Heart left ventricle (tissue), 13 donors: ENCODE results near the gene TTYH3.

Source experiments
- POLR2A ChIP-seq, 2 donors: fragments of 450-650 bp; IDR thresholded peaks; one replicate each; pipeline ENCODE4 v1.6.1; 2017; ENCODE audit warnings: antibody characterized with exemption in 2 of 2, mild to moderate bottlenecking in 2 of 2, moderate library complexity in 2 of 2
- TF ChIP-seq, protein P1 (sequence below), 12 donors: fragments of 200-600 bp; sonication (generic) in 4 of 12; IDR thresholded peaks; one replicate each; pipeline versions ENCODE4 v1.5.0 to v1.8.0; 2018 to 2022; ENCODE audit warnings: antibody characterized with exemption in 12 of 12, mild to moderate bottlenecking in 5 of 12
- donor health status: ischemic (EF 13 %, LVEDD 7.1; RV severe dilation, severe dysfunction).
- donor health status: DM: no; HTN: yes; CAD: no.
- donor health status: DM: no; HTN: no; CAD: no.
- donor health status: ischemic (EF 25% LVEDD 6.9; RV normal size, moderate dysfunction).
- donor health status: ischemic (EF 25% LVEDD 5.7; RV mildly dilated, moderate dysfunction).
- donor health status: ischemic (EF 35%, LVEDD 5.7; RV mildly dilated, moderate dysfunction).
- donor health status: nonischemic (EF 11% LVEDD 7.7; RV severe dilation, severe dysfunction).
- donor health status: DM: yes; HTN: yes; CAD: no.
- donor health status: PGD.
- donor health status: ischemic (EF 29% LVEDD 5.4; RV normal size, mild dysfunction).
- donor health status: nonischemic (EF 23%, LVEDD 6.1; RV moderate dilation, normal function).

DNA sequence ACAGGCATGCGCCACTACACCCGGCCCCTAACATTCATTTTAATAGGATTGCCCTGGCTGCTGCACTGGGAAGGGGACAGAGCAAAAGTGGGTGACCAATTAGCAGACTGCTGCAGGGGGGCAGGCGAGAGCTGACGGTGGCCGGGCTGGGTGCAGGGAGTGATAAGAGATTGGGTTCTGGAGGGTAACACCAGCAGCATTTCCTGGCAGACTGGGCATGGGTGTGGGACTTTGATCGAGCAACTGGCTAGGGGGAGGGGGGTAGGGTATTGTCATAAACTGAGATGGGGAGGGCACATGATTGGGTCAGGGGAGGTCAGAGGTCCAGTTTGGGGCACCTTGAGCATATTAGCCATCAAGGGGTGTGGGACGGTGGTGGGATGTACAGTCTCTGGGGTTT lies 36.1 kb downstream of the TTYH3 start:
- no peak for TF ChIP-seq POLR2A (IDR thresholded peaks at IDR 0.05)
- TF ChIP-seq, protein P1, sequence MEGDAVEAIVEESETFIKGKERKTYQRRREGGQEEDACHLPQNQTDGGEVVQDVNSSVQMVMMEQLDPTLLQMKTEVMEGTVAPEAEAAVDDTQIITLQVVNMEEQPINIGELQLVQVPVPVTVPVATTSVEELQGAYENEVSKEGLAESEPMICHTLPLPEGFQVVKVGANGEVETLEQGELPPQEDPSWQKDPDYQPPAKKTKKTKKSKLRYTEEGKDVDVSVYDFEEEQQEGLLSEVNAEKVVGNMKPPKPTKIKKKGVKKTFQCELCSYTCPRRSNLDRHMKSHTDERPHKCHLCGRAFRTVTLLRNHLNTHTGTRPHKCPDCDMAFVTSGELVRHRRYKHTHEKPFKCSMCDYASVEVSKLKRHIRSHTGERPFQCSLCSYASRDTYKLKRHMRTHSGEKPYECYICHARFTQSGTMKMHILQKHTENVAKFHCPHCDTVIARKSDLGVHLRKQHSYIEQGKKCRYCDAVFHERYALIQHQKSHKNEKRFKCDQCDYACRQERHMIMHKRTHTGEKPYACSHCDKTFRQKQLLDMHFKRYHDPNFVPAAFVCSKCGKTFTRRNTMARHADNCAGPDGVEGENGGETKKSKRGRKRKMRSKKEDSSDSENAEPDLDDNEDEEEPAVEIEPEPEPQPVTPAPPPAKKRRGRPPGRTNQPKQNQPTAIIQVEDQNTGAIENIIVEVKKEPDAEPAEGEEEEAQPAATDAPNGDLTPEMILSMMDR (IDR thresholded peaks at IDR 0.05), result no peak
